WERI-Rb-1 (cell line): ENCODE data around the gene DZIP3.
"Not testable (repeated sequence)": the region's sequence is repeated elsewhere in the genome, so short reads cannot be mapped to it uniquely, and the experiment has no call there.

Experiments used
- DNase-seq: peaks from one replicate; pipeline ENCODE4 v3.0.0-alpha.2; 2020
- H3K27ac ChIP-seq: fragments of 250-450 bp; sonication (Bioruptor Pico); 2 replicates; pipeline ENCODE4 v1.5.1; 2020; ENCODE audit warnings: mild to moderate bottlenecking, moderate library complexity
- H3K27me3 ChIP-seq: fragments of 250-450 bp; sonication (Bioruptor Pico); 2 replicates; pipeline ENCODE4 v1.5.1; 2021; ENCODE audit warnings: mild to moderate bottlenecking, low read depth, moderate library complexity; ENCODE audit not compliant: insufficient read depth, severe bottlenecking
- H3K36me3 ChIP-seq: fragments of 250-450 bp; sonication (Bioruptor Pico); 2 replicates; pipeline ENCODE4 v1.5.1; 2020; ENCODE audit warnings: mild to moderate bottlenecking, moderate library complexity
- H3K4me3 ChIP-seq: 2 replicates; pipeline ENCODE4 v1.5.1; 2011; ENCODE audit warnings: low read depth, mild to moderate bottlenecking, control low read depth, low read length
- H3K9me3 ChIP-seq: fragments of 250-450 bp; sonication (Bioruptor Pico); 2 replicates; pipeline ENCODE4 v1.5.1; 2021; ENCODE audit warnings: mild to moderate bottlenecking, moderate library complexity; ENCODE audit not compliant: severe bottlenecking
- CTCF ChIP-seq: IDR thresholded peaks from 2 replicates; pipeline ENCODE4 v1.5.1; 2011; ENCODE audit warnings: low read depth, mild to moderate bottlenecking, control low read depth, inconsistent platforms, low read length

Gene DZIP3

GRCh38 chr3:108669208-108669607 is 79.7 kb downstream of the DZIP3 start:
- Histone ChIP-seq H3K27ac (no peak overlapping the region), H3K36me3 (no peaks in the 10 kb centered on the region), H3K9me3 (no peaks in the 10 kb centered on the region), H3K4me3 (no peak overlapping the region), H3K27me3 (no peaks in the 10 kb centered on the region)
- no peak for TF ChIP-seq CTCF
- no peak for DNase-seq

GRCh38 chr3:108672701-108673100 is 83.2 kb downstream of the DZIP3 start:
- H3K36me3 ChIP-seq: peaks cover 3% of the 10 kb centered on the region; the same call in 1 of the 2 replicates
- H3K27me3 ChIP-seq: no peaks in the 10 kb centered on the region

GRCh38 chr3:108673988-108674661 is 84.6 kb downstream of the DZIP3 start:
- no peak for DNase-seq
- Histone ChIP-seq H3K27ac (no peak overlapping the region), H3K36me3 (peaks cover 5% of the 10 kb centered on the region; the same call in 1 of the 2 replicates), H3K4me3 (no peak overlapping the region), H3K27me3 (no peaks in the 10 kb centered on the region), H3K9me3 (no peaks in the 10 kb centered on the region)
- TF ChIP-seq CTCF: no peak

More at GRCh38 chr3:108672701-108673100, 83.2 kb downstream of the DZIP3 start:
- DNase-seq: no peak
- Histone ChIP-seq H3K27ac (no peak overlapping the region), H3K9me3 (no peaks in the 10 kb centered on the region), H3K4me3 (no peak overlapping the region)
- no peak for TF ChIP-seq CTCF

- DNase-seq: no peak
- H3K4me3 ChIP-seq: no peak overlapping the region
- H3K27ac ChIP-seq: no peak overlapping the region
- H3K36me3 ChIP-seq: peaks cover 5% of the 10 kb centered on the region; the same call in 1 of the 2 replicates
- H3K27me3 ChIP-seq: no peaks in the 10 kb centered on the region
- no peak for TF ChIP-seq CTCF
- no peaks in the 10 kb centered on the region for H3K9me3 ChIP-seq
These were observed 88.3 kb downstream of the DZIP3 start for GRCh38 chr3:108677811-108678210.

GRCh38 chr3:108692286-108692685 is 102.8 kb downstream of the DZIP3 start:
- not testable (repeated sequence) for H3K27ac ChIP-seq, DNase-seq, H3K4me3 ChIP-seq, H3K9me3 ChIP-seq, H3K36me3 ChIP-seq, H3K27me3 ChIP-seq

- no peak for TF ChIP-seq CTCF
These were observed 108.9 kb downstream of the DZIP3 start for GRCh38 chr3:108698461-108698860.

More at GRCh38 chr3:108698461-108698860, 108.9 kb downstream of the DZIP3 start:
- no peak for DNase-seq
- H3K27ac ChIP-seq: no peak overlapping the region
- no peaks in the 10 kb centered on the region for H3K36me3 ChIP-seq
- H3K27me3 ChIP-seq: no peaks in the 10 kb centered on the region
- no peak overlapping the region for H3K4me3 ChIP-seq
- H3K9me3 ChIP-seq: no peaks in the 10 kb centered on the region
